ENCODE data around the gene SH3BGRL2. TPM values are rescaled to one million over a fixed set of nuclear protein-coding genes. Genes with fewer than 3 reads are reported as not detected.
A peak's percentile ranks its signal among the peaks of the same experiment; 100 is the strongest.

Gene SH3BGRL2
- total RNA-seq, 1 experiment from 2014 or later: 46.1 TPM

DNA sequence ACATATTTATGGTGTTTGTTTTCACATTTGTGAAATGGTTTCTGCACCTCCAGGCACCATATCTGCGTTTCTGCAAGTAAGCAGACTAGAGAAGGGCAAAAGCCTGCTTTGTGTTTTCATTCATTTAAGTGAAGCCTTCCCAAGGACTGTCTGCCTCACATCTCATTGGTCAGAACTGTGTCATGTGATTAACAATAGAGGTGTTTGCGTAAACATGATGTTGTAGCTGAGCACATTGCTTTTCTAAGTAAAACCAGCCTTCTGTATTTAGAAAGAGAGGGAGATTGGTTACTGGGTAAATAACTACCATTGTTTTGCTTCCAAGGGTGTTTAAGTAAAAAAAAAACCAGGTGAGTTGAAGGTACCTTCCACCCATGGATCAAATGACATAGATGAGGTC, 39.7 kb downstream of the SH3BGRL2 start:
- Mint-ChIP-seq H3K36me3 (ENCODE audit: insufficient read depth, unreplicated experiment) (peaks cover 21% of the 10 kb centered on the region), H3K9me3 (ENCODE audit: low read depth, unreplicated experiment) (no peaks in the 10 kb centered on the region), H3K4me3 (ENCODE audit: low read depth, unreplicated experiment) (peak overlapping the region; percentile 11), H3K27me3 (ENCODE audit: unreplicated experiment) (no peaks in the 10 kb centered on the region), H3K27ac (ENCODE audit: unreplicated experiment) (peak overlapping the region; percentile 97), H3K4me1 (ENCODE audit: low read depth, unreplicated experiment) (peaks cover 62% of the 10 kb centered on the region)
- no peak for DNase-seq
- BruUV-seq (replicated peaks): no TSS peak
- CTCF ChIA-PET: interaction anchor here (0.7 to 1.3 kb wide), 2 partner anchors 22 to 40 kb away, joined by 3 to 4 read pairs; partner anchors contain the start of gene SH3BGRL2
- TF ChIP-seq, protein P1, sequence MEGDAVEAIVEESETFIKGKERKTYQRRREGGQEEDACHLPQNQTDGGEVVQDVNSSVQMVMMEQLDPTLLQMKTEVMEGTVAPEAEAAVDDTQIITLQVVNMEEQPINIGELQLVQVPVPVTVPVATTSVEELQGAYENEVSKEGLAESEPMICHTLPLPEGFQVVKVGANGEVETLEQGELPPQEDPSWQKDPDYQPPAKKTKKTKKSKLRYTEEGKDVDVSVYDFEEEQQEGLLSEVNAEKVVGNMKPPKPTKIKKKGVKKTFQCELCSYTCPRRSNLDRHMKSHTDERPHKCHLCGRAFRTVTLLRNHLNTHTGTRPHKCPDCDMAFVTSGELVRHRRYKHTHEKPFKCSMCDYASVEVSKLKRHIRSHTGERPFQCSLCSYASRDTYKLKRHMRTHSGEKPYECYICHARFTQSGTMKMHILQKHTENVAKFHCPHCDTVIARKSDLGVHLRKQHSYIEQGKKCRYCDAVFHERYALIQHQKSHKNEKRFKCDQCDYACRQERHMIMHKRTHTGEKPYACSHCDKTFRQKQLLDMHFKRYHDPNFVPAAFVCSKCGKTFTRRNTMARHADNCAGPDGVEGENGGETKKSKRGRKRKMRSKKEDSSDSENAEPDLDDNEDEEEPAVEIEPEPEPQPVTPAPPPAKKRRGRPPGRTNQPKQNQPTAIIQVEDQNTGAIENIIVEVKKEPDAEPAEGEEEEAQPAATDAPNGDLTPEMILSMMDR (IDR thresholded peaks at IDR 0.05; ENCODE audit: unreplicated experiment): no peak
- intact Hi-C loops (cut with micrococcal nuclease; ENCODE audit: unreplicated experiment): loop anchor here (2.0 to 10.0 kb wide), 5 partner anchors 36 to 596 kb away; partner anchors contain the start of genes HMGN3, LCA5 and PHIP

DNA sequence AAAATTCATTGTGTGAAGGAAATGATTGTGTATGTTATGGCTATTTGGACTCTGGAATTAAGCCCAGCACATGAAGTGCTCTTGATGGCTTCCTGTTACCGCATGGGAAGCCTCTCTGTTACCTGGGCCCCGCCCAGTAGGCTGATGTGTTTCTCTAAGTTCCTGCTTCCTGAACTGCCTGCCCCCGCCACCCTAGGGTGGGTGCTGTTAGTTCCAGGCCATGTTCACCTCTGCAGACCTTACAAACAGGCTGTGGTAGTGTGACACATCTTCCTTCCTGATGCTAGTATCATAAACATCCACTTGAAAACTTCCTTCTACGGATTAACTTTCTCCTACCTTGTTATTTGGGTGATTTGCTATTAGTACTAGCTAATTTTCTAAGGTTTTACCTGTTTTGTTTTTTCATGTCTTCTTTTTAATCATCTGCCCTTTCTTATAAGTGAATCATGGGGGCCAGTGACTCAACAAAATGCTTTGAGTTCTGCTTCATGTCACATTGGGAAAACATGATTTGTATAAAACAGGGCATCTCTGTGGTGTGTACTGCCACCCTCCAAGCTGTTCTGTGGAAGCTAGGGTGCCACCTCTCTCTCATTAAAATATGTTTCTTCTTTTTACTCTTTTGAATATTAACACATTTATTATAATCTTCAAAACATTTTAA, 40.6 kb downstream of the SH3BGRL2 start:
- TF ChIP-seq, protein P1 (IDR thresholded peaks at IDR 0.05; ENCODE audit: unreplicated experiment): no peak
- no TSS peak for BruUV-seq (replicated peaks)
- CTCF ChIA-PET: interaction anchor here (1.0 to 2.3 kb wide), 6 partner anchors 16 to 127 kb away, joined by 3 to 17 read pairs (median 6); partner anchors contain the start of gene SH3BGRL2
- no peaks in the 10 kb centered on the region for H3K27me3 Mint-ChIP-seq (ENCODE audit: unreplicated experiment)
- peaks cover 26% of the 10 kb centered on the region for H3K36me3 Mint-ChIP-seq (ENCODE audit: insufficient read depth, unreplicated experiment)
- H3K9me3 Mint-ChIP-seq (ENCODE audit: low read depth, unreplicated experiment): no peaks in the 10 kb centered on the region
- H3K4me3 Mint-ChIP-seq (ENCODE audit: low read depth, unreplicated experiment): peak overlapping the region; percentile 11
- peaks cover 71% of the 10 kb centered on the region for H3K4me1 Mint-ChIP-seq (ENCODE audit: low read depth, unreplicated experiment)
- H3K27ac Mint-ChIP-seq (ENCODE audit: unreplicated experiment): peak overlapping the region; percentile 97
- DNase-seq: peak; percentile 88
- intact Hi-C loops (cut with micrococcal nuclease; ENCODE audit: unreplicated experiment): loop anchor here (1.0 to 10.0 kb wide), 7 partner anchors 37 to 597 kb away; partner anchors contain the start of genes HMGN3, LCA5 and PHIP

DNA sequence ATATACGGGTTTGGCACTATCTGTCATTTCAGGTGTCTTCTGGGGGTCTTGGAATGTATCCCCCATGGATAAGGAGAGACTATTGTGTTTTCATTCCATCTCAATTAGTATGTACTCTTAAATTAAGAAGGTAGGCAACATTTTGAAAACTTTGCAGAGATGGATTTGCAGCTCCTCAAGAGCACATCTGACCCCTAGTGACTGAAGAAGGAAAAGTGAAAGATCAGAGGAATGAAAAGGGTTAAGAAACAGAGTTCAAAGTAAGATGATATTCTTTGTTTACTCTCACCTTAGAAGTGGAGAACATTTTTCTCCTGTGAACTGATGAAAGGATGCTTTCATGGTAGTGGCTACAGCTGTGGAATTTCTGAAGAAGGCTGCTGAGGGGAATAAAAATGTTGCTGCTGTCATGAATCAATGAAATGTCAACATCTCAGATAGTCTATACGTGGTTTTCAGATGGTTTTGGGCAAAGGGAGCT, 41.5 kb downstream of the SH3BGRL2 start:
- H3K27ac Mint-ChIP-seq (ENCODE audit: unreplicated experiment): peak overlapping the region; percentile 97
- H3K9me3 Mint-ChIP-seq (ENCODE audit: low read depth, unreplicated experiment): no peaks in the 10 kb centered on the region
- CTCF ChIA-PET: interaction anchor here (0.6 to 2.3 kb wide), 10 partner anchors 15 to 355 kb away, joined by 3 to 17 read pairs (median 6); partner anchors contain the start of gene SH3BGRL2
- H3K4me1 Mint-ChIP-seq (ENCODE audit: low read depth, unreplicated experiment): peaks cover 80% of the 10 kb centered on the region
- peaks cover 26% of the 10 kb centered on the region for H3K36me3 Mint-ChIP-seq (ENCODE audit: insufficient read depth, unreplicated experiment)
- TF ChIP-seq, protein P1 (IDR thresholded peaks at IDR 0.05; ENCODE audit: unreplicated experiment): peak; percentile 66
- intact Hi-C loops (cut with micrococcal nuclease; ENCODE audit: unreplicated experiment): loop anchor here (1.0 to 10.0 kb wide), 6 partner anchors 64 to 598 kb away; partner anchors contain the start of genes HMGN3, LCA5 and PHIP
- H3K27me3 Mint-ChIP-seq (ENCODE audit: unreplicated experiment): no peaks in the 10 kb centered on the region
- peak; percentile 23 for DNase-seq
- no TSS peak for BruUV-seq (replicated peaks)
- peak overlapping the region; percentile 11 for H3K4me3 Mint-ChIP-seq (ENCODE audit: low read depth, unreplicated experiment)

DNA sequence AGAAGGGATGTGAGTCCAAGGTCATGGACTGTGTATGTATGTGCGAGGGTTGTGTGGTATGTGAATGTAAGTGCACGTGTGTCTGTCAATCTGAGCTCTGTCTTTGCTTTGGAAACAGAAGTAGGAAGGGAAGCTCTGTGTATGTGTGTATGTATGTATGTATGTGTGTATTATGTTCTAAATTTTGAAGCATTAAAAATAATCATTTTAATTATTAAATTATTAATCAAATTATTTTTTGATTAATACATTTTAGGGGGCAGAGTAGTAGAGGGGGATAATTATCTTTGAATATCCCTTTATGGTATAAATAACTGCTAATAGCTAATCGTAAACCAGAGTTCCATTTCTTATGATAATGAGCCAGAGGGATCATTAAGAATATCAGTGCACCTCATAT, 42.8 kb downstream of the SH3BGRL2 start:
- no peaks in the 10 kb centered on the region for H3K27me3 Mint-ChIP-seq (ENCODE audit: unreplicated experiment)
- peak overlapping the region; percentile 53 for H3K27ac Mint-ChIP-seq (ENCODE audit: unreplicated experiment)
- no peak overlapping the region for H3K4me3 Mint-ChIP-seq (ENCODE audit: low read depth, unreplicated experiment)
- no peak for DNase-seq
- intact Hi-C loops (cut with micrococcal nuclease; ENCODE audit: unreplicated experiment): loop anchor here (2.0 to 10.0 kb wide), 6 partner anchors 15 to 599 kb away; partner anchors contain the start of genes HMGN3, LCA5 and PHIP
- no peaks in the 10 kb centered on the region for H3K9me3 Mint-ChIP-seq (ENCODE audit: low read depth, unreplicated experiment)
- H3K4me1 Mint-ChIP-seq (ENCODE audit: low read depth, unreplicated experiment): peaks cover 90% of the 10 kb centered on the region
- no TSS peak for BruUV-seq (replicated peaks)
- H3K36me3 Mint-ChIP-seq (ENCODE audit: insufficient read depth, unreplicated experiment): peaks cover 21% of the 10 kb centered on the region
- TF ChIP-seq, protein P1 (IDR thresholded peaks at IDR 0.05; ENCODE audit: unreplicated experiment): no peak
- CTCF ChIA-PET: interaction anchor here (2.0 kb wide), 1 partner anchor 44 kb away, joined by 6 read pairs; the partner anchor contains the start of gene SH3BGRL2
